ENCODE measurements around the gene ETHE1.

DNA sequence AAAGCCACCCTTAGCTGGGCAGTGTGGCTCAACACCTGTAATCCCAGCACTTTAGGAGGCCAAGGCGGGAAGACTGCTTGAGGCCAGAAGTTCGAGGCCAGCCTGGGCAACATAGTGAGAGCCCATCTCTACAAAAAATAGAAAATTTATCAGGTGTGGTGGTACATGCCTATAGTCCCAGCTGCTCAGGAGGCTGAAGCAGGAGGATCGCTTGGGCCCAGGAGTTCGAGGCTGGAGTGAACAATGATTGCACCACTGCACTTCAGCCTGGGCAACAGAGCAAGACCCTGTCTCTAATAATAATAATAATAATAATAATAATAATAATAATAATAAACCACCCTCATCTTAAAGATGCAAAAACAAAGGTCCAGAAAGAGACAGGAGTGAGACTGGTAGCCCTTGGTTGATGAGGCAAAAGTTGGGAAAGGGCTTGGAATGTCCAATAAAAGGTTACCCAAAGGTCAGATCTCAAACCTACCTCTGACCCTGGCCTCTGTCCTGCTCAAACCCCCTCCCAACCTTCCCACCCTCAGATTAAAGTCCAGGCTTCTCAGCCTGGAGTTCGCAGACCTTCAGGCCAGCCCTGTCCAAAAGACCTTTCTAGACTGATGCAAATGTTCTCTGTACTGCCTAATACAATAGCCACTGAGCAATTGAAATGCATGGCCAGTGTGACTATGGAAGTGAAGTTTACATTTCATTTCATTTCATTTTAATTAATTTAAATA lies 15.1 kb upstream of the ETHE1 start:
- TF ChIP-seq, protein P1, sequence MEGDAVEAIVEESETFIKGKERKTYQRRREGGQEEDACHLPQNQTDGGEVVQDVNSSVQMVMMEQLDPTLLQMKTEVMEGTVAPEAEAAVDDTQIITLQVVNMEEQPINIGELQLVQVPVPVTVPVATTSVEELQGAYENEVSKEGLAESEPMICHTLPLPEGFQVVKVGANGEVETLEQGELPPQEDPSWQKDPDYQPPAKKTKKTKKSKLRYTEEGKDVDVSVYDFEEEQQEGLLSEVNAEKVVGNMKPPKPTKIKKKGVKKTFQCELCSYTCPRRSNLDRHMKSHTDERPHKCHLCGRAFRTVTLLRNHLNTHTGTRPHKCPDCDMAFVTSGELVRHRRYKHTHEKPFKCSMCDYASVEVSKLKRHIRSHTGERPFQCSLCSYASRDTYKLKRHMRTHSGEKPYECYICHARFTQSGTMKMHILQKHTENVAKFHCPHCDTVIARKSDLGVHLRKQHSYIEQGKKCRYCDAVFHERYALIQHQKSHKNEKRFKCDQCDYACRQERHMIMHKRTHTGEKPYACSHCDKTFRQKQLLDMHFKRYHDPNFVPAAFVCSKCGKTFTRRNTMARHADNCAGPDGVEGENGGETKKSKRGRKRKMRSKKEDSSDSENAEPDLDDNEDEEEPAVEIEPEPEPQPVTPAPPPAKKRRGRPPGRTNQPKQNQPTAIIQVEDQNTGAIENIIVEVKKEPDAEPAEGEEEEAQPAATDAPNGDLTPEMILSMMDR (IDR thresholded peaks at IDR 0.05) = no peak
- TF ChIP-seq POLR2A (IDR thresholded peaks at IDR 0.05) = no peak
